Neuronal stem cell (in vitro differentiated cells): Measurements from ENCODE around the gene DDIAS.
"Not testable (repeated sequence)": the region's sequence is repeated elsewhere in the genome, so short reads cannot be mapped to it uniquely, and the experiment has no call there.

Experiments
- DNase-seq: peaks from one replicate; pipeline ENCODE4 v3.0.0-alpha.2; 2013; ENCODE audit warnings: low spot score
- H2AFZ ChIP-seq: one replicate; pipeline ENCODE4 v1.6.1; 2013; ENCODE audit warnings: mild to moderate bottlenecking, low read length, inconsistent platforms
- H2AK5ac ChIP-seq: 2 replicates; pipeline ENCODE4 v1.6.1; 2013; ENCODE audit warnings: low read depth, mild to moderate bottlenecking, inconsistent platforms, low read length, moderate library complexity, mixed read lengths
- H2BK120ac ChIP-seq: 2 replicates; pipeline ENCODE4 v1.6.1; 2013; ENCODE audit warnings: low read depth, mild to moderate bottlenecking, inconsistent platforms, low read length, moderate library complexity, mixed read lengths
- H2BK12ac ChIP-seq: one replicate; pipeline ENCODE4 v1.6.1; 2013; ENCODE audit warnings: low read length, inconsistent platforms
- H2BK15ac ChIP-seq: 2 replicates; pipeline ENCODE4 v1.6.1; 2013; ENCODE audit warnings: mild to moderate bottlenecking, low read length, inconsistent platforms, mixed read lengths
- H2BK5ac ChIP-seq: one replicate; pipeline ENCODE4 v1.6.1; 2013; ENCODE audit warnings: inconsistent platforms, mild to moderate bottlenecking, low read length, moderate library complexity
- H3K14ac ChIP-seq: one replicate; pipeline ENCODE4 v1.6.1; 2013; ENCODE audit warnings: low read length, inconsistent platforms
- H3K18ac ChIP-seq: 2 replicates; pipeline ENCODE4 v1.6.1; 2013; ENCODE audit warnings: low read length, inconsistent platforms
- H3K23ac ChIP-seq: 2 replicates; pipeline ENCODE4 v1.6.1; 2013; ENCODE audit warnings: low read depth, mild to moderate bottlenecking, mixed read lengths, low read length, inconsistent platforms; ENCODE audit not compliant: poor library complexity
- H3K27ac ChIP-seq: replicated peaks from 3 replicates; pipeline ENCODE4 v1.5.1; 2013; ENCODE audit warnings: low read length, inconsistent platforms
- H3K27me3 ChIP-seq, 3 experiments: 2 replicates each; pipeline ENCODE4 v1.6.1; 2013; ENCODE audit warnings: low read length in 3 of 3, mild to moderate bottlenecking in 2 of 3, inconsistent platforms in 1 of 3, low read depth in 1 of 3, mixed read lengths in 1 of 3, moderate library complexity in 1 of 3; ENCODE audit not compliant: control insufficient read depth in 3 of 3, insufficient read depth in 3 of 3
- H3K36me3 ChIP-seq, 2 donors: replicated peaks in 1 of 2; 2 replicates each; pipeline ENCODE4 v1.6.1; 2013; ENCODE audit warnings: low read length in 2 of 2; ENCODE audit not compliant: control insufficient read depth in 2 of 2, insufficient read depth in 2 of 2
- H3K4ac ChIP-seq: 2 replicates; pipeline ENCODE4 v1.6.1; 2013; ENCODE audit warnings: inconsistent platforms, mild to moderate bottlenecking, low read length, moderate library complexity
- H3K4me1 ChIP-seq, 2 donors: 1 replicate in 1 of 2; 2 replicates in 1 of 2; pipeline ENCODE4 v1.6.1; 2013; ENCODE audit warnings: low read length in 2 of 2, low read depth in 1 of 2; ENCODE audit not compliant: control insufficient read depth in 2 of 2, insufficient read depth in 1 of 2
- H3K4me2 ChIP-seq: one replicate; pipeline ENCODE4 v1.6.1; 2013; ENCODE audit warnings: mild to moderate bottlenecking, low read length, inconsistent platforms; ENCODE audit not compliant: insufficient read depth, poor library complexity, severe bottlenecking
- H3K4me3 ChIP-seq, 2 donors: 2 replicates each; pipeline ENCODE4 v1.5.1; 2013; ENCODE audit warnings: low read length in 2 of 2, mild to moderate bottlenecking in 2 of 2, inconsistent platforms in 1 of 2, moderate library complexity in 1 of 2
- H3K79me1 ChIP-seq: one replicate; pipeline ENCODE4 v1.6.1; 2013; ENCODE audit warnings: low read depth, mild to moderate bottlenecking, inconsistent platforms, low read length, moderate library complexity
- H3K9ac ChIP-seq: one replicate; pipeline ENCODE4 v1.6.1; 2013; ENCODE audit warnings: mild to moderate bottlenecking, low read depth, low read length, inconsistent platforms; ENCODE audit not compliant: poor library complexity
- H3K9me3 ChIP-seq, 2 donors: replicated peaks in 1 of 2; 2 replicates each; pipeline versions ENCODE3 to v1.6.1; 2013; ENCODE audit warnings: low read length in 2 of 2, mild to moderate bottlenecking in 2 of 2, inconsistent platforms in 1 of 2, low read depth in 1 of 2, mixed read lengths in 1 of 2, moderate library complexity in 1 of 2; ENCODE audit not compliant: control insufficient read depth in 2 of 2, insufficient read depth in 1 of 2
- H4K8ac ChIP-seq: one replicate; pipeline ENCODE4 v1.6.1; 2013; ENCODE audit warnings: low read depth, mild to moderate bottlenecking, inconsistent platforms, low read length, moderate library complexity
- H4K91ac ChIP-seq: one replicate; pipeline ENCODE4 v1.6.1; 2013; ENCODE audit warnings: low read length, low read depth, mild to moderate bottlenecking, inconsistent platforms; ENCODE audit not compliant: poor library complexity
- WGBS, 2 donors: extraction: QIAGEN DNeasy Blood & Tissue Kit; methylation state at CpG; one replicate each; pipeline ENCODE4 v1.1.7; 2013; ENCODE audit warnings: missing lambda C conversion rate in 2 of 2, mixed read lengths in 1 of 2; ENCODE audit not compliant: insufficient read length in 2 of 2, insufficient replicate concordance in 1 of 2; ENCODE audit errors: extremely low coverage in 2 of 2; 5-methylcytosine and 5-hydroxymethylcytosine counted together

DDIAS gene

GRCh38 chr11:82937554-82937953 lies 36.0 kb downstream of the DDIAS start:
- H2AFZ ChIP-seq, result no peak overlapping the region
- DNase-seq, result no peak

DNA sequence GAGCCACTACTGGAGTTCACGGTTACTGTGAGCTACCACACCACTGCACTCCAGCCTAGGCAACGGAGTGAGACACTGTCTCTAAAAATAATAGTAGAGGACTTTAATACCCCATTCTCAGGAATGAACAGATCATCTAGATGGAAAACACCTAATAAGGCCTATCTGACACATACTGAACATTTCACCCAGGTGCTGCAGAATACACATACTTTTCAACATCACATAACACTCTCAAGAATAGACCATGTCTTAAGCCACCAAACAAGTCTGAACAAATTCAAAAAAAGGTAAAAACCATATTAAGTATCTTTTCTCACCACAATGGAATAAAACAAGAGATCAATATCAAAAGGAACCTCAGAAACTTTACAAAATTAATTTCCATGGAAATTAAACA lies 37.9 kb downstream of the DDIAS start:
- no peak overlapping the region for H4K8ac ChIP-seq
- H3K23ac ChIP-seq, result no peak overlapping the region
- WGBS, 2 donors, result no CpG with 5 or more reads among the region's 2 CpGs
- H3K9me3 ChIP-seq, result peaks cover 0 to 2% of the 10 kb centered on the region in 2 donors
- DNase-seq, result no peak
- H2BK120ac ChIP-seq, result no peak overlapping the region
- H3K14ac ChIP-seq, result no peak overlapping the region
- H2BK15ac ChIP-seq, result no peak overlapping the region
- H3K27me3 ChIP-seq, result no peaks in the 10 kb centered on the region
- H3K18ac ChIP-seq, result no peak overlapping the region
- no peak overlapping the region for H3K4ac ChIP-seq
- no peak overlapping the region for H3K9ac ChIP-seq
- no peaks in the 10 kb centered on the region for H3K79me1 ChIP-seq
- peaks cover 2 to 7% of the 10 kb centered on the region in 2 donors for H3K36me3 ChIP-seq
- H2AK5ac ChIP-seq, result no peak overlapping the region
- no peak overlapping the region for H2BK12ac ChIP-seq
- no peak overlapping the region for H3K4me2 ChIP-seq
- no peak overlapping the region for H4K91ac ChIP-seq
- H2AFZ ChIP-seq, result no peak overlapping the region
- H3K27ac ChIP-seq, result no peak overlapping the region
- no peaks in the 10 kb centered on the region for H3K4me1 ChIP-seq
- H3K4me3 ChIP-seq, result no peak overlapping the region
- no peak overlapping the region for H2BK5ac ChIP-seq

More at GRCh38 chr11:82937554-82937953, 36.0 kb downstream of the DDIAS start:
- Histone ChIP-seq H3K4me1 (no peaks in the 10 kb centered on the region), H3K18ac (no peak overlapping the region), H3K27ac (no peak overlapping the region), H3K36me3 (peaks cover 3 to 25% of the 10 kb centered on the region in 2 donors), H3K4me3 (no peak overlapping the region), H2BK5ac (no peak overlapping the region), H3K27me3 (no peaks in the 10 kb centered on the region), H2AK5ac (no peak overlapping the region), H3K4ac (no peak overlapping the region), H3K4me2 (no peak overlapping the region), H3K14ac (no peak overlapping the region), H3K23ac (no peak overlapping the region), H3K79me1 (no peaks in the 10 kb centered on the region), H2BK120ac (no peak overlapping the region), H2BK15ac (no peak overlapping the region), H3K9me3 (peaks cover 0 to 2% of the 10 kb centered on the region in 2 donors), H4K91ac (no peak overlapping the region), H3K9ac (no peak overlapping the region), H2BK12ac (no peak overlapping the region), H4K8ac (no peak overlapping the region)
- WGBS, 2 donors, result no CpG with 5 or more reads among the region's 2 CpGs

DNA sequence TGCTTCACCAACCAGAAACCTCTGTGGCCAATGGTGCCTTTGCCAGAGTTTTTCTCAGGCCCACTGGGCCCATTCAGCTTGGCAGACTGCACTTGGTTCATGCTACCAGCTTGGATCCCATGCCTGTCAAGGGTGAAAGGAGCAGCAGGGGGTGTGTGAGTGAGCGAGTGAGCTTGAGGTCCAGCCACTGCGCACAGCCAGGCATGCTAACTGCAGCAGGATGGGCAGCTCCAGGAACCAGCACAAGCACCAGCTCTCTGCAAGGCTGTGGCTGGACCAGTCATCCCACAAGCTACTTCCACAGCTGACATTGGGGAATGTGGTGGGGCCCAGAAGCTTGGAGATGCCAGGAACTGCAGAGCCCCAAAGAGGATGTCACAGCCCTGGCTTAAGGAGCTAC lies 40.8 kb downstream of the DDIAS start:
- Histone ChIP-seq H3K4me2 (no peak overlapping the region), H4K91ac (no peak overlapping the region)

DNA sequence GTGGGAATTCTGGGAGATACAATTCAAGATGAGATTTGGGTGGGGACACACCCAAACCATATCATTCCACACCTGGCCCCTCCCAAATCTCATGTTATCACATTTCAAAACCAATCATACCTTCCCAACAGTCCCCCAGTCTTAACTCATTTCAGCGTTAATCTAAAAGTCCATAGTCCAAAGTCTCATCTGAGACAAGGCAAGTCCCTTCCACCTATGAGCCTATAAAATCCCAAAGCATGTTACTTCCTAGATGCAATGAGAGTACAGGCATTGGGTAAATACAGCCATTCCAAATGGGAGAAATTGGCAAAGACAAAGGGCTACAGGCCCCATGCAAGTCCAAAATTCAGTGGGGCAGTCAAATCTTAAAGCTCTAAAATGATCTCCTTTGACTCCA lies 41.9 kb downstream of the DDIAS start:
- not testable (repeated sequence) for DNase-seq, H3K9ac ChIP-seq, H3K18ac ChIP-seq, H3K4me3 ChIP-seq, H3K27ac ChIP-seq, H4K91ac ChIP-seq, H3K9me3 ChIP-seq, H3K4me1 ChIP-seq, H3K4me2 ChIP-seq, H2AK5ac ChIP-seq, H2AFZ ChIP-seq, H3K23ac ChIP-seq, H3K79me1 ChIP-seq, H3K14ac ChIP-seq, H2BK120ac ChIP-seq, H2BK12ac ChIP-seq, H3K36me3 ChIP-seq, H3K4ac ChIP-seq, H3K27me3 ChIP-seq, H4K8ac ChIP-seq, H2BK15ac ChIP-seq, H2BK5ac ChIP-seq
- WGBS, 2 donors, result no CpG with 5 or more reads among the region's 1 CpG

More for the DNA sequence above, 40.8 kb downstream of the DDIAS start:
- no CpG with 5 or more reads among the region's 2 CpGs for WGBS, 2 donors
- no peak overlapping the region for H3K9ac ChIP-seq
- no peak overlapping the region for H3K14ac ChIP-seq
- H3K27me3 ChIP-seq, result peaks cover 0 to 3% (median 0%) of the 10 kb centered on the region in 3 experiments
- H2AFZ ChIP-seq, result no peak overlapping the region
- H3K4ac ChIP-seq, result no peak overlapping the region
- no peak overlapping the region for H3K27ac ChIP-seq
- no peak overlapping the region for H3K18ac ChIP-seq
- no peaks in the 10 kb centered on the region for H3K36me3 ChIP-seq
- peaks cover 0 to 2% of the 10 kb centered on the region in 2 donors for H3K9me3 ChIP-seq
- no peak overlapping the region for H3K4me3 ChIP-seq
- no peak overlapping the region for H2BK12ac ChIP-seq
- H3K23ac ChIP-seq, result no peak overlapping the region
- H4K8ac ChIP-seq, result no peak overlapping the region
- no peaks in the 10 kb centered on the region for H3K79me1 ChIP-seq
- H2BK5ac ChIP-seq, result no peak overlapping the region
- H2BK120ac ChIP-seq, result no peak overlapping the region
- H3K4me1 ChIP-seq, result no peaks in the 10 kb centered on the region
- H2BK15ac ChIP-seq, result no peak overlapping the region
- no peak for DNase-seq
- H2AK5ac ChIP-seq, result no peak overlapping the region
